Activated CD8-positive, alpha-beta memory T cell treated with anti-CD3 and anti-CD28 coated beads for 4 hours (primary cell): ENCODE results near the gene ACO2.
"Not testable (repeated sequence)": the region's sequence is repeated elsewhere in the genome, so short reads cannot be mapped to it uniquely, and the experiment has no call there.

Experiments
- DNase-seq, 2 donors: peaks; one replicate each; pipeline ENCODE4 v3.0.0-alpha.2; 2020; ENCODE audit warnings: low read depth in 2 of 2

ACO2 gene

GRCh38 chr22:41540365-41540764, 71.4 kb downstream of the ACO2 start:
- DNase-seq: no peak

GRCh38 chr22:41541484-41541883, 72.6 kb downstream of the ACO2 start:
- no peak for DNase-seq

- DNase-seq: no peak
These were observed 73.3 kb downstream of the ACO2 start for GRCh38 chr22:41542224-41542623.

GRCh38 chr22:41543854-41544670, 75.1 kb downstream of the ACO2 start, which contains the start of gene POLR3H:
POLR3H (minus strand) TSS chr22:41544470; CDS start chr22:41544101, 369 bp downstream.
- peak; percentile 93 to 94 for DNase-seq

- DNase-seq: no peak
These were observed 76.0 kb downstream of the ACO2 start for GRCh38 chr22:41544671-41545476.

- DNase-seq: no peak
These were observed 79.9 kb downstream of the ACO2 start for GRCh38 chr22:41548830-41549211.

GRCh38 chr22:41550952-41551491, 82.1 kb downstream of the ACO2 start:
- DNase-seq: no peak

- DNase-seq: no peak
These were observed 83.1 kb downstream of the ACO2 start for GRCh38 chr22:41551877-41552582.

GRCh38 chr22:41555325-41555982, 86.5 kb downstream of the ACO2 start:
- DNase-seq: no peak

- DNase-seq: no peak
These were observed 87.6 kb downstream of the ACO2 start for GRCh38 chr22:41556561-41556960.

GRCh38 chr22:41557401-41558240, 88.7 kb downstream of the ACO2 start:
- DNase-seq: no peak

- not testable (repeated sequence) for DNase-seq
These were observed 89.3 kb downstream of the ACO2 start for GRCh38 chr22:41558241-41558630.

GRCh38 chr22:41560095-41560471, 91.2 kb downstream of the ACO2 start:
- no peak for DNase-seq

GRCh38 chr22:41561335-41561734, 92.4 kb downstream of the ACO2 start:
- DNase-seq: no peak

GRCh38 chr22:41561788-41562187, 92.9 kb downstream of the ACO2 start:
- DNase-seq: no peak

GRCh38 chr22:41562461-41562860, 93.5 kb downstream of the ACO2 start:
- DNase-seq: no peak

- DNase-seq: no peak
These were observed 94.3 kb downstream of the ACO2 start for GRCh38 chr22:41563051-41563711.

- DNase-seq: no peak
These were observed 95.6 kb downstream of the ACO2 start for GRCh38 chr22:41564563-41564962.

- no peak for DNase-seq
These were observed 96.6 kb downstream of the ACO2 start for GRCh38 chr22:41565403-41566054.

GRCh38 chr22:41567512-41567768, 98.5 kb downstream of the ACO2 start:
- DNase-seq: no peak
